HG02623 (cell line): ENCODE measurements around the gene DOCK6.
"Not testable (repeated sequence)": the region's sequence is repeated elsewhere in the genome, so short reads cannot be mapped to it uniquely, and the experiment has no call there.

Experiments
- ATAC-seq: cut with Tn5 transposase; IDR thresholded peaks from one replicate; pipeline ENCODE4 v1.9.1; 2021; ENCODE audit warnings: moderate library complexity; ENCODE audit not compliant: unreplicated experiment

The DOCK6 gene

GRCh38 chr19:11175920-11176319 lies 86.4 kb downstream of the DOCK6 start:
- no peak for ATAC-seq

- ATAC-seq: no peak
Measured at GRCh38 chr19:11174336-11174735, 88.0 kb downstream of the DOCK6 start.

GRCh38 chr19:11173516-11174155 lies 88.7 kb downstream of the DOCK6 start:
- no peak for ATAC-seq

DNA sequence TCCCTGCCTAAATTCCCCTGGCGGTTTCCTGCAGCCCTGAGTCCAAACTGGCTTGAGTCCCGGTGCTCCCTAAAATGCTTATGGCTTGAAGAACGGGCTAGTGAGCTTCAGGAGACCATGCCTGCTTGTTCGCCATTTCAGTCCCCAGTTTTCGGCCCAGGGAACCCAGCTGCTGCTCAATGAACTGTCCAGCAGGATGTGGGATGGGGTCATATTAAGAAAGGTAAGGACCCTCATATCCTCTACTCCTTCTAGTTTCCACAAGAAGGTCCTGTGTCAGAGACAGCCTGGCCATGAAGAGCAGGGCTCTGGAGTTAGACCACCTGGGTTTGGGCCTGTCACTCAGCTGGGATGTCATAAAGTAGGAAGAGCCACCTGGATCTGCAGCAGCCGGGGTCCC lies 89.7 kb downstream of the DOCK6 start:
- ATAC-seq: no peak

DNA sequence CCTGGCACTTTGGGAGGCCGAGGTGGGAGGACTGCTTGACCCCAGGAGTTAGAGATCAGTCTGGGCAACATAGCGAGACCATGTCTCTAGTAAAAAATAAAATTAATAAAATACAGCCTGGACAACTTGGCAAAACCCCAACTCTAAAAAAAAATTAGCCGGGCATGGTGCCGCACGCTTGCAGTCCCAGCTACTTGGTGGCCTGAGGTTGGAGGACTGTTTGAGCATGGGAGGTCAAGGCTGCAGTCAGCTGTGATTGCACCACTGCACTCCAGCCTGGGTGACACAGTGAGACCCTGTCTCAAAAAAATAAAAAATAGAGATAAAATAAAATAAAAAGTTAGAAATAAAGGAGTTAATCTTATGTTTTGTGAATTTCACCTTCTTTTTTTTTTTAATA lies 91.2 kb downstream of the DOCK6 start:
- no peak for ATAC-seq

DNA sequence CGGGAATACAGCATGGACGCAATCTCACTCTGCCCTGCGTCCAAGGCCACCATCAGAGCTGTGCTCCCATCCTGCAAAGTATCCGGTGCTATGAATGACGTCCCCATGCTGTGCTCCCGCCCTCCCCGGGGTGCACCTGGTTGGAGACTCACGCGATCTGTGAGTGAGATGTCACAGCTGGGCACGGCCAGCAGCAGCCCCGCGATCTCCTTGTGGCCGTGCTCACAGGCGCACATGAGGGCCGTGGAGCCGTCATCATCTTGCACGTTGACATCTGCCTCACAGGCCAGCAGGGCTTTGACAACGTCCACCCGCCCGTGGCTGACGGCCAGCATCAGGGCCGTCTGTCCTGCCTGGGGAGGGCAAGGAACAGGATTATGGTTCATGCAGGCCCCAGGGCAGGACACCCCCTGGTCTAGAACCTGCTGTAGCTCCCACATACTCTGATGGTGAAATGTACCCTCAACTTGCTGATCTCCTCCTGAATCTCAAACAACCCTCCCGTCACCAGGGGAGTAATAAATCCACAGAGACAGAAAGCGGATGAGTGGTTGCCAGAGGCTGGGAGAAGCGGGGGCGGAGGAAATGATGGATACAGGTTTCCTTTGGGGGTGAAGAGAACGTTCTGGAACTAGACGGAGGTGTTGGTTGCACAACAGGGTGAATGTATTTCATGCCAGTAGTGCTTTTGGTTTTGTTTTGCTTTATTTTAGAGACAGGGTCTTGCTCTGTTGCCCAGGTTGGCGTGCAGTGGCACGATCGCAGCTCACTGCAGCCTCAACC lies 92.2 kb downstream of the DOCK6 start:
- ATAC-seq: no peak

- ATAC-seq: no peak
Measured at GRCh38 chr19:11168568-11168967, 93.8 kb downstream of the DOCK6 start.

DNA sequence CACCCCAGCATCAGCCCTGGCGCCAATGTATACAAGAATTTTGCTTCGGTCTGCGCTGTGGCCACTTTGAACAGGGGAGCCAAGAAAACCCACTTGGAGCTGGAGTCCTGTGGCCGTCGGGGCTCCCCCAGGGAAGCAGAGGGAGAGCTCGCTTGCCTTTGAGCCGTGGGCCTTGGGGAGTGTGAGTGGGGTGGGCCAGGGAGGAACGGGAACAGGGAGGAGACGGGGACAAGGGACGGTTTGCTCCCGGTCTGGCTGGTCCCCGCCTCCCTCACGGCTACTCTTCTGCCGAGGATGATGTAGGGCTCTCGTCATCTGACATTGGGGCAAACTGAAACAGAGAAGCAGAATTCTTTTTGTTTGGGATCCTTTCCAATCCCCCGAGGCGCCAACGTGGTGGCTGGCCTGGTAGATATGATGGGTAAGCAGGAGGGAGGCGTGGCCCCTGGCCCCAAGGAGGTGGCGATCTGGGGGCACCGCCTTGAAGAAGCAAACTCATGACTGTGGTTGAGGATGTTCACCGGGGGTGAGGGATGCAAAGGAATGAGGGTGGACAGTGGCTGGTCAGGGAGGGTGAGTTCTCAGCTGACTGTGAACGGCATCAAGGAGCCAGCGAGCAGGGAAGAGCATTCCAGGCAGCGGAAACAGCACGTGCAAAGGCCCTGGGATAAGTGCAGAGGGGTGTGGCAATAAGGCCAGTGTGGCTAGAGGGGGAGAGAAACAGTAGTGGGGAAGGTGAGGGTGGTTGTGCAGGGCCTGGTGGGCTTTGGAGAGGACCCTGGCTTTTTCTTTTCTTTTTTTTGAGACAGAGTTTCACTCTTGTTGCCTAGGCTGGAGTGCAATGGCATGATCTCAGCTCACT lies 95.8 kb downstream of the DOCK6 start:
- no peak for ATAC-seq

DNA sequence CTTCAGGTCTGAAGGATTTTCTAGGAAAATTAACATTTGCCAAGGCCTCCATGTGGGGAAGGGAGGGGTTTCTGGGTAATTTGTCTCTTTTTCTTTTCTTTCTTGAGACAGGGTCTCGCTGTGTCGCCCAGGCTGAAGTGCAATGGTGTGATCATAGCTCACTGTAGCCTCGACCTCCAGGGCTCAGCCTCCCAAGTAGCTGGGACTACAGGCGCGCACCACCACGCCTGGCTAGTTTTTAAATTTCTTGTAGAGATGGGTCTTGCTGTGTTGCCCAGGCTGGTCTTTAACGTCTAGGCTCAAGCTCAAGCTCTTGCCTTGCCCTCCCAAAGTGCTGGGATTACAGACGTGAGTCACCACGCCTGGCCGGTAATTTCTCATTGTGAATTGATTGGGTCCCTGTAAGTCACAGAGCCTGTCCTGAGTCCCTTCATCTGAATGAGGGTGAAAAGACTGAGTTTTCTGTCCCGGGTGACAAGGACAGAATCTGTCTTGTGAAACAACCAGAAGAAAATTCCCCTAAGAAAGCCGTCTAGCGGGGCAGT lies 96.8 kb downstream of the DOCK6 start:
- no peak for ATAC-seq

DNA sequence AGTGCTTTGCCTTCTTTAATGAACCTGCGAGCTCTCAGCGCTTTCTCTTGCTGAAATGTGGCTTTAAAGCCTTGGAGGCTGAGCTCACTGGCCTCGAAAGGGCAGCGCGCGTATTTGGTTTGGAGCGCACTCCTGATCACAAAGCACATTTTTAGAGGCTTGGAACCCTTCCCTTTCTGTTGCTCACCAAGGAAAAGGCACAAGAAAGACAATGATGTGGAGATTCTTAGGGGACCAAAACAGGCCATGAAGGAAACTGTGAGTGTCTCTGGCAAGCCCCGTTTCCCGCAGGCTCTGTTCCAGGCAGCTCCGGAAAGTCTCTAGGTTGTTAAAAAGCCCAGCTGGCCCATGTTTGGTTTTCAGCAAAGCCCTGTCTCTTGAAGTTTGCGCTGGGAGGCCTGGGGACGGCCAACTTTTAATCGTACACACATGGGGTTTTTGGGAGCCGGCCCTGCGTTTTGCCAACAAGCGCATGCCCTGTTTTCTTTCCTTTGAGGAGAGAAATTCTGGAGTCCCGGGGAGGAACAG lies 97.4 kb downstream of the DOCK6 start:
- no peak for ATAC-seq

- ATAC-seq: no peak
Measured at GRCh38 chr19:11164296-11164695, 98.0 kb downstream of the DOCK6 start.

DNA sequence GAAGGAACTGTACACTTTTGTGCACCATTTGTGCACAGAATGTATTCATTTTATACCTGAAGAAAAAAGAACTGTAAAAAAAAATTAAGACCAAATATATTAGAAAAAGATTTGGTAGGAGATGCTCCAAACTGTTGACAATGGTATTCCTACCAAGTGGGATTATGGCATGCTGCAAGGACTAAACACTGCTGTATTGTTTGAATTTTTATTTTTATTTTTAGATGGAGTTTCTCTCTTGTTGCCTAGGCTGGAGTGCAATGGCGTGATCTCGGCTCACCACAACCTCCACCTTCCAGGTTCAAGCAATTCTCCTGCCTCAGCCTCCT lies 101.9 kb downstream of the DOCK6 start:
- ATAC-seq: not testable (repeated sequence)

DNA sequence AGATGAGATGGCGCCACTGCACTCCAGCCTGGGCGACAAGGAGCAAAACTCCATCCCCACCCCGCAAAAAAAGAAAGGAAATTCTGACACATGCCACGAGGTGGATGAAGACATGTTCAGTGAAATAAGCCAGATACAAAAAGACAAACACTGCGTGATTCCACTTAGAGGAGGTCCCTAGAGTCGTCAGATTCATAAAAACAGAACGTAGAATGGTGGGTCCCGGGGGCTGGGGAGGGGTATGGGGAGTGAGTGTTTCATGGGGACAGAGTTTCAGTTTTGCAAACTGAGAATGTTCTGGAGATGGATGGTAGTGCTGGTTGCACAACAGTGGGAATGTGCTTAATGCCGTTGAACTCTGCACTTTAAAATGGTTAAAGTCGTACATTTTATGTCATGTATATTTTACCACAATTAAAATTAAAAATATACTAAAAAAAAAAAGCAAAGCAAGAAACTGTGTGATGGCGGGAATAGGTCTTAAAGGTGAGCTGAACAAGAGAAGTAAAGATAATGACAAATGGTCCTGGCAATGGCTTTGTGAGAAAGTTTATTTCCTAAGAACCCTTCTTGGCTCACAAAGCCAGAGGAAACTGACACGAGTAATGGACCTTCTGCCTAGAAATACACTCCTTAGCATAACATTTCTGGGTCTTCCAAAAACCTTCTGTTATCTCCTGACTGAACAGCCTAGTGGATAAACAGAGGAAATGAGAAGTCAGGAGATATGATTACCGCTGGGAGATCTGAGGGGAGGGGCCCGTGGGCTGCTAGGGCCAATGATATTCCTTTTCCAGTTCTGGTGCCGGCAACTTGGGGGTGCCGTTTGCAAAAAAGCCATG lies 102.5 kb downstream of the DOCK6 start:
- no peak for ATAC-seq

- ATAC-seq: peak; percentile 98
Measured at GRCh38 chr19:11155373-11156120, 106.8 kb downstream of the DOCK6 start, which contains the start of gene SPC24. Gene SPC24 (minus strand): TSS chr19:11155782. CDS start chr19:11155776, 6 bp downstream.

DNA sequence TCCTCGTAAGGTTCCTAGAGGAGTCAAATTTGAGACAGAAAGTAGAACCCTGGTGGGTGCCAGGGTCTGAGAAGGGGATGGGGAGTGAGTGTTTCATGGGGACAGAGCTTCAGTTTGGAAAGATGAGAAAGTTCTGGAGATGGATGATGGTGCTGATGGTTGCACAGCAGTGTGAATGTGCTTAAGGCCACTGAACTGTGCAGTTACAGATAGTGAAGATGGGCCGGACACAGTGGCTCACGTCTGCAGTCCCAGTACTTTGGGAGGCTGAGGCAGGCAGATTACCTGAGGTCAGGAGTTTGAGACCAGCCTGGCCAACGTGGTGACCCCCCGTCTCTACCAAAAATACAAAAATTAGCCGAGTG lies 107.7 kb downstream of the DOCK6 start:
- ATAC-seq: no peak

DNA sequence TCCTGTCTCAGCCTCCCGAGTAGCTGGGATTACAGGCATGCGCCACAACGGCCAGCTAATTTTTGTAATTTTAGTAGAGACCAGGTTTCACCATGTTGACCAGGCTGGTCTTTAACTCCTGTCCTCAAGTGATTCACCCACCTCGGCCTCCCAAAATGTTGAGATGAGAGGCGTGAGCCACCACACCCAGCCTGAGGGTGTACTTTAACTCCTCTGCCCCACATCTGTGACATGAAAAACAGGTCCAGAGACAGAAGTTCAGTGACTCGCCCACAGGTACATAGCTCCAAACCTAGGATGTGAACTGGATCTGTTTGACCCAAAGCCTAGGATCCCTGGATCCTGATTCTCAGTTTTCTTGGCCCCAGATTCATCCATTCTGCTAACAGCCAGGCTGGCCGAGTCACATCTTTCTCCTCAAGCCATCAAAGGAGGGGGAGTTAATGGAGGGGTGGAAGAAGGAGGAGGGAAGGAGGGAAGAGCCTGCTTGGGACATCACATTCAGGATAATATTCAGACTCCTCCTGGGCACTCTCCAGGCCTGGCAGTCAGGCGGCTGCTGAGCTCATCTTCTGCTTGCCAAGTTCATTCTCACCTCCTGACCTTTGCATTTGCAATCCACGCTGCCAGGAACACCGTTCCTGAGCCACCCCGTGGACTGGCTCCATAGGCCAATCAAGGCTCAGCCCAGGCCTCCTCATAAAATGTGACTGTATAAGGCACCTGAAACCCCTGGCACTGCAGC lies 109.8 kb downstream of the DOCK6 start:
- no peak for ATAC-seq

DNA sequence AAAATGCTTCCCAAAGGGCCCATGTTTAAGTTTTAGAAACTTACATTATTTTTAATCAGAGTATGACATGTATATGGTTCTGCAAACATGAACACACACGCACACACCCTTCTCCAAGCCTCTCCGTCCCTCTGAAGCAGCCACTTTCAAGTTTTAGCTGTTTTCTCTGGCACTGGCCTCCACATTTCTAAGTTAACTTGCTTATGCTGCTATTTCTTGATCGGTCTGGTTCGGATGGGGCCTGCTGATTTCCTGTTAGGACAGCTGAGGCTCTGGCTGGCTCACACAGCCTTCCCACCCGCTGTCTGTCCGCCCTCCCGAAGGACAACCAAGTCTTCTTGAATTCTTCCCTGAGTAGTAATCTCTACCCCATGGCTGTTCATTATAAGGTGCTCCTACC lies 111.1 kb downstream of the DOCK6 start:
- no peak for ATAC-seq
